GM03348 (cell line): ENCODE results near the gene KISS1R.
A peak's percentile ranks its signal among the peaks of the same experiment; 100 is the strongest.

ENCODE experiments used
- DNase-seq: peaks from one replicate; pipeline ENCODE4 v3.0.0; 2012; ENCODE audit warnings: low spot score

KISS1R gene

DNA sequence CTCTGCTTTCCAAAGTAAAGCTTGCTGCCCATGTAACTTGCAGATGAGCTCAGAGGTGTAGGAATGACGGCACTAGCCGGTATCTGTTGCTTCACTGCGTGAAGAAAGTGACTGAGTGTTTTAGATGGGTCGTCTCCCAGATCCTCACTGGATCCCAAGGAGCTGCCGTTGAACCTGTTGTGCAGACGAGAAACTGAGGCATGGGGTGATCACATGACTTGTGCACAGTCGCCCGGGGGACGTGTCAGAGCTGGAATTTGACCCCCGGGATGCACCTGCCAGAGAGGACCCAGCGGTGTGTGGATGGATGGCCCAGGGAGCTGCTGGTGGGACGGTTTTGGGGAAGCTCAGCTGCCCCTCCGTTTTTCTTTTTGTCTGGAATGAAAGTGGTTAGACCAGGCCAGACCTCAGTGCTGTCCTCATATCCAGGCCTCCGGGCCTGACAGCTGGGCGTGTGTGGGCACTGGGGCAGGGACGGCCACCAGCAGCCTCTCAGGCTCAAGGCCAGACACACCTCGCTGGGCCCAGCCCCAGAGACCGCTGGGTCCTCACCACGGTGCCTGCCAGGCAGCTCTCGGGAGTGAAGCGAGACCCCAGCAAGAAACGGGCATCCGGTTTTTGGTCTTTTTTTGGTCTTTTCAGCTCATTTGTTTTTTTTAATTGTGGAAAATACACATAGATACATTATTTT lies 21.2 kb downstream of the KISS1R start:
- DNase-seq, result no peak

DNA sequence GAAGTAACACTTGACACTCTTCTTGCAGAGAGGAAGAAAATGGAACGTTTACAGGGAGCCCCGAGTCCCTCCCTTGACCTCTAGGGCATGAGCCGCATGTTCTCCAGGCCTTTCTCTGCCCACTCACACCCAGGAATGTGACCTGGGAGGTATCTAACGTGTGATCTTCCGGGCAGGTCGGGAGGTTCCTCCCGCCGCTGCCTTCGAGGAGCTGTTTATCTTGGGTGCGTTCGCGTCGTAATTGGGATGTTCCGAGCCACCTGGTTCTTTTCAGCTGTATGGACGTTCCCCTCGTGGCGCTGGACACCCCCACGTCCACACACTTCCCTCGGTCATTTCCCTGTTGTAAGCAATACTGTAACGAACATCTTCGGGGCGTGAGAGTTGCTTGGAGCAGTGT lies 22.3 kb downstream of the KISS1R start:
- DNase-seq, result no peak

DNA sequence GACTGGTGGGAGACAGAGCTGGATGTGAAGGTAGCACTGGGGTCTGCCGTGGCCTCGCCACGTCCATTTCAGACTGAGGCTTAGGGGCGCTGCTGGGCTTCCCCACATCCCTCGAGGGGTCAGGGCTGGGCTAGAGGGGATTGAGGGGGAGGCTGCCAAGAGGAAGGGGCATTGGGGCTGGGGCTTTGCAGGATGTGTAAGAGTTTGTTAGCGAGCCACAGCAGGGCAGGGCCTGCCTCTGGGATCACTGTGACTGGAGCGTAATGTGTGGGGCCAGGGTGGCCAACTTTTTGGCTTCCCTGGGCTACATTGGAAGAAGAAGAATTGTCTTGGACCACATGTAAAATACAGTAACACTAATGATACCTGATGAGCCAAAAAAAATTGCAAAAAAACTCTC lies 22.8 kb downstream of the KISS1R start:
- DNase-seq, result no peak

DNA sequence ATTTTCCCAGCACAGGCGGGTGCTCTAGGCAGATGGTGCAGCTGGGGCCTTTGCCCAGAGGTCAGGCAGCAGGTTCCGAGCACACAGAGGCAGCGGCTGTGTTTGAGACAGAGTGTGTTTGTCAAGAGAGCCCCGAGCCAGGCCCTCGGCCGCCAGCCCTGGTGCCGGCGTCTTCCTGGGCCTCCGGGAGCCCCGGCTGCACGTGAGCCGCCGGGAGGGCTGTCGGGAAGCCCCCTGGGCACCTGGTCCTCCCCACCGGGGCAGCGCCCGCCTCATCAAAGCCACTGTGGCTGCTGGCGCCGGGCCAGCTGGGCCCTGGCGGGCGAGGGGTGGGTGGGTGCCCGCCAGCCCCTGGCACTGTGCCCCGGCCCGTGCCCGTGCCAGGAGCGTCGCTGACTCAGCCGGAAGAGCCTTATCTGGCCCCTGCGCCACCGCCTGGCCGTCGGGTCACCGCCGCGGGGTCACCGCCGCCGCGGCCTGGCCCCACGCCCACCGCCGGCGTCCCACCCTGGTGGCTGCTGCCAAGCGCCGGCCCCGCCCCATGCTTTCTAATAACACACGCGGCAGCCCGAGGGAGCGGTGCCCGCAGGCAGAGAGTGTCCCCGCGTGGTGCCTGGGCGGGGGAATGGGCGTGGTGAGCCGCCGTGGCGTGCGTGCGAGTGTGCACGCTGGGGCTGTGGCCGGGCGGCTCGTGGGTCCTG lies 23.6 kb downstream of the KISS1R start:
- DNase-seq, result no peak

DNA sequence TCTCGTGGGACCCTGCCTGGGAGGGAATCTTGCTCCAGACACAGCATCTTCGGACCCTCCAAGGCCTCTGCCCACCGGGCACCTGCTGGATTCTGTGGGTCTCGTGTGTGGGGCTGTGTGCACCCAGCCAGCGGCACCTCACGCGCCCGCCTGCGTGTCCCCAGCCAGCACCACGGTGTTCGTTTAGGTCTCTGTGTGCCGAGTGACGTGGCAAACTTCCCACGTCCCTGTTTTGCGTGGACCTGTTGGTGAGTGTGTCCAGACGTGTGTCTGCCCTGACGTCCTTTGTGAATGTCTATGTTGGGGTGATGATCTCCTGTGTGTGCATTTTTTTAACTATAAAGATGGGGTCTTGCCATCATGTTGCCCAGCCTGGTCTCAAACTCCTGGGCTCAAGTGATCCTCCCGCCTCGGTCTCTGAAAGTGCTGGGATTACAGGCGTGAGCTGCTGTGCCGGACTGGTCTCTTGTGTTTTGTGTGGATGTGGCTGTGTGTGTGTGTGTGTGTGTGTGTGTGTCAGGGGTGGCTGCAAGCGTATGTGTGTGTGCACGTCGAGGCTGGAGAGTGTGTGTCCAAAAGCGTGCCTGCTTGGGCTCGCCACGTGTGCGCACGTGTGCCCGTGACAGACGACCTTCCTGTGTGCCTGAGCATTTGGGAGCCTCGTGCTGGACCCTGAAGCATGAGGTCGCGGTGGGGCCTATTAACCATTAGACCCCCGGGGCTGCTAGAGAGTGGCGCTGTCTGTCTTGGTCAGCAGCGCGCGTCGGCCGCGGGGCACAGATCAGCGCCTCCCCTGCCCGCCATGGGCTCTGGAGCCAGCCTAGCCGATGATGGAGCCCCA lies 24.4 kb downstream of the KISS1R start:
- no peak for DNase-seq

DNA sequence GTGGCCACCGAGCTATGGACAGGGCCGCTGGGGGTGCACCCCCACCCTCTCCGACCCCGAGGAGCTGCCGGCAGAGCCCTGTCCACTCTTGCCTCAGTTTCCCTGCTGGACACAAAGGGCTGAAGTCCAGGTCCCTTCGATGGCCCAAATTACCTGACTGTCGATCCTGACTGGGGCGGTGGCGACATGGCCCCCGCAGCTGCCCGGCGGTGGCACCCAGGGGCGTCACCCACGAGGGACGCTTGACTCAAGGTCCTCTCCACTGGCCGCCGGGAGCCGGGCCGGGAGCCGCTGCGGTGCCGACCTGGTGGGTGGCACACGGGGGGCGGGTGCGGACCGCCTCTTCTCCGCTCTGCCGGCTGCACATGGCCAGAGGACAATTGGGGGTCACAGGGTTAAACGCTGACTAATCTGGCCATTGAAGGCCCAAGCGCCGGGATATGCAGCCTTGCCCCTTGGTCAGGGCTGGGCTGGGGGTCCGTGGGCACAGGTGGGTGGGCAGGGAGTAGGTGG lies 25.1 kb downstream of the KISS1R start:
- no peak for DNase-seq

DNA sequence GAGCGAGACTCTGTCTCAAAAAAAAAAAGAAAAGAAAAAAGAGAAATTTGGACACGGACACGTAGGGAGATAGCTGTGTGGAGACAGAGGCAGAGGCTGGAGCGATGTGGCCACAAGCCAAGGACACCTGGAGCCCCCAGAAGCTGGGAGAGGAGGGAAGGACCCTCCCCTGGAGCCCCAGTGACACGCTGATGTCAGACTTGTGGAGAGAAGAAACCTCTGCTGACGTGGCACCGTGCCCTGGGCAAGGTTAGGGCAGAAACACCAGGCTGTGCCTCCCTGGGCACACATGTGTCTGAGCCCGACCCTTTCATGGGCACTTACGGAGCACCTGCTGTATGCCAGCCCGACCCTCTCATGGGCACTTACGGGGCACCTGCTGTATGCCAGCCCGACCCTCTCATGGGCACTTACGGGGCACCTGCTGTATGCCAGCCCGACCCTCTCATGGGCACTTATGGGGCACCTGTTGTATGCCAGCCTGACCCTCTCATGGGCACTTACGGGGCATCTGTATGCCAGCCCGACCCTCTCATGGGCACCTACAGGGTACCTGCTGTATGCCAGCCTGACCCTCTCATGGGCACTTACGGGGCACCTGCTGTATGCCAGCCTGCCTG lies 26.5 kb downstream of the KISS1R start:
- no peak for DNase-seq

DNA sequence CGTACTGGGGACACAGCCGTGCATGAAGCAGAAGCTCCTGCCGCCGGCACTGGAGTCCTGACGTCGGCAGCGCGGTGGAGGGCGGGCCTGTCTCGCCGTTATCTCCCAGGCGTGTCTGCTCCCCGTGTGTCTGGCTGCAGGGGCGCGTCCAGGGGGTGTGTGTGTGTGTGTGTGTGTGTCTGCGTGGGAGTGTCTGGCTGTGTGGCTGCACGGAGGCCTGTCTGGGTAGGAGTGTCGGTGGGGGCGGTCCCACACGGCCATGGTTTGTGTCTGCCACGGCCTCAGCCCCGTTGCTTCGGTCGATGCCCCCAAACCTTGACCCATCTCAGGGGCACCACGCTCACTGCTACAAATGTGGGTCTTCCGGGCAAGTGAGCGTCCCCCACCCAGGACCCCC lies 27.0 kb downstream of the KISS1R start:
- DNase-seq, result no peak

DNA sequence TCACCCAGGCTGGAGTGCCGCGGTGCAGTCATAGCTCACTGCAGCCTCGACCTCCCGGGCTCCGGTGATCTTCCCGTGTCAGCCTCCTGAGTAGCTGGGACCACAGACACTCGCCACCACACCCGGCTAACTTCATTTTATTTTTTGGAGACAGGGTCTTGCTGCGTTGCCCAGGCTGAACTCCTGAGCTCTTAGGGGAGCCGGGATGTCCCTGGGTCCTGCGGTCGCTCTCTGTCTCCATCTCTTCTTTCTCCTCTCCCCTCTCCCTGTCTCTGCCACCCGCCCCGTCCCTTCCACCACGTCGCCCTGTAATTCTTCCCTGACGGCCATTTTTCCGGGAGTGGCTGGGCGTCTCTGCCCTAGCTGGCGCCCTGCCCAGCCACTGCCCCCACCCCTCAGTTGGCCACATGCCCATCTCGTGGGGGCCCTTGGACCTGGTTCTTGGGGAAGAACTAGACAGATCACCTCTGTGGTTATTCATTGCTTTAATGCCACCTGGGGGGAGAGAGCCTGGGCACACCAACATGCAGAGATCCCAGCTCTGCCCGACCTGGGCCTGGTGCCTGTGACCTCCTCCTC lies 27.6 kb downstream of the KISS1R start:
- no peak for DNase-seq

DNA sequence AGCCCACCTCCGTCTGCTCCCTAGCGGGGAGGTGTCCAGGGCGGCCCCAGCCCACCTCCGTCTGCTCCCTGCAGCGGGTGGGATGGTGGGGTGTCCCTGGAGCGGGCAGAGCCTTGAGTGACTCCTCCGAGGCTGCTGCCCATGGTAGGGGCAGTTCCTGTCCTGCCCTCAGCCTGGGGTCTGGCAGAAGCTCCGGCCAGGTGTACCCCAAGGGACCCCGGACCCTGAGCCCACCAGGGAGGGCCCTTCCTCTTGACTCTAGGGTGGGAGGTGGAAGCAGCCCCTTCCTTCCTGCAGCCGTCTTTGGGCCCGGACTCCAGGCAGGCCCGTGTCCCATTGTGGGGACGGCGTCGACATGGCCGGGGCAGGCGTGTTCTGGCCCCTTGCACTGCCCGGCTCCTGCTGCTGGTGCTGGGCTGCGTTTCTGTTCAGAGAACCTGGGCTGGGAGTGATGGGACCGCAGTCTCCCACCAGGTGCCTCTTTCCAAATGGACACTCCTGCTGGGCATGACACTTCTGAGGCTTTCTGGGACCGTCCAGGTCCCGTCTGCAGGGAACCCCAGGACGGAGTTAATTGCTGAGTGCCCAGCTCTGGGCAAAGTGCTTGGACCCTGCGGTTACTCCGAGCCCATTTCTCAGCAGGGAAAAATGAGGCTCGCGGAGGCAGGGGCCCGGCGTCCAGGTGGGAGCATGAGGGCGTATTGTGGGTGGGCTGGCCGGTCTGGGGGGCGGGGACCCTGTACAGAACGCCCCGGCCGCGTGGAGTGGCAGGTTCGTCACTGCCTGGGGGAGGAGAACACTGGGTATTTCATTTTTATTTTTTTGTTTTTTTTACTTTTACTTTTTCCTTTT lies 28.5 kb downstream of the KISS1R start:
- no peak for DNase-seq

DNA sequence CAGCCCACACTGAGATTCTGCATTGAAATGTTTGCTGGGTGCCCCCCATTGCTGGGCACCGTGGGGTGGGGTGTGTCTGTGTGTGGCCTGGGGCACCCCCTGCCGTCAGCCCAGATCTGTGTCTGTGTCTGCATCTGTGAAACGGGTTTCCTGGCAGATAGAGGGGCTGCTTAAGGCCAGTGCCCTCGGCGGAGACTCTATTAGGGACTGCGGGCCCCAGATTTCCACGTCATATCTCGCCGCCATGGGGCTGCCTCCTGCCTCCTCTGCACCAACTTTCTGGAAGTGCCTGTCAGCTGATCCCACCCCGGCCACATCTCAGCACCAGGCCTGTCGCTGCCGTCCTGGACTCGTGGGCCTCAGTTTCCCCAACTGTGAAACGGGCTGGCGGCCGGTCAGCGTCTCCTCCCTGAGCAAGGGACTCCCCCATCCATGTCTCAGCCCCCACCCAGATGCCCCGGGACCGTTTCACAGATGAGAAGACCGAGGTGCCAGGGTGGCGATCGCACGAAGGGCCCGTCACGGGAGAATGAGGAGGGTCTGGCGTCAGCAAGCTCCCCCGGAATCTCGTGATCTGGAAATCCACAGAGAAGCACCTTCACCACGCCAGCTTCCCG lies 30.1 kb downstream of the KISS1R start:
- no peak for DNase-seq

DNA sequence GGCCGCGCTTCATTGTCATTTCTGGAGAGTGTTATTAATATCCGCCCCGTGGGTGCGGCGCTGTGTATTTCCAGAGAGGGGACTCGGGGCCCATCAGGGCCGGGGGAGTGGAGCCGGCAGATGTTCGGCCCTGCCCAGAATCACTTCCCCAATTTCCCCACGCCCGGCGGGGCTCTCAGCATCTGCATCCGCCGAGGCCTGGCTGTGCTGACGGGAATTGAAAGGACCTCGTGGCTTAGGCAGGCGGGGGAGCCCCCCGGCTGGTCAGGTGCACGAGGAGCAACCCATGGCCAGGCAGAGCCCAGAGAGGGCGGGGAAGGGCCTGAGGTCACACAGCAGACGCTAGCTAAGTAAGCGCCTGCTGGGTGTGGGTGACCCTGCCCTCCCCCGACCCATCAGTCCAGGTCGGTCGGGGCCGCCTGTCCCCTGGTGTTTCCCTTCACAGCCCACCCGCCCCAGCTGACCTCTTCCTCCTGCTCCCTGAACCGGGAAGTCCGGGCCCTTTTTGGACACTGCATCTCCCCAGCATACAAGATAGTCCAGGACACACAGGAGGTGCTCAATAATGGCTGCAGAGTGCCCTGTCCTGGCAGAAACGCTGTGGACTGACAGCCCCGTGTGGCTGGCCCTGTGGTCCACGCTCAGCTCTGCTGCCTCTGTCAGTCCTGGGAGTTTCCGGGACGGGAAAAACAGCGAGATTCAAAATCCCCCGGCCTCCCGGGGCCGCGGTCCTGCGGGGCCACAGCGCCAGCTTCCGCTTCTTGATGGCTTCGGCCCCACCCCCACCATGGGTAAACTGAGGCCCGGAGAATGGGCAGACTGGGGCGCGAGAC lies 30.8 kb downstream of the KISS1R start:
- DNase-seq, result no peak

DNA sequence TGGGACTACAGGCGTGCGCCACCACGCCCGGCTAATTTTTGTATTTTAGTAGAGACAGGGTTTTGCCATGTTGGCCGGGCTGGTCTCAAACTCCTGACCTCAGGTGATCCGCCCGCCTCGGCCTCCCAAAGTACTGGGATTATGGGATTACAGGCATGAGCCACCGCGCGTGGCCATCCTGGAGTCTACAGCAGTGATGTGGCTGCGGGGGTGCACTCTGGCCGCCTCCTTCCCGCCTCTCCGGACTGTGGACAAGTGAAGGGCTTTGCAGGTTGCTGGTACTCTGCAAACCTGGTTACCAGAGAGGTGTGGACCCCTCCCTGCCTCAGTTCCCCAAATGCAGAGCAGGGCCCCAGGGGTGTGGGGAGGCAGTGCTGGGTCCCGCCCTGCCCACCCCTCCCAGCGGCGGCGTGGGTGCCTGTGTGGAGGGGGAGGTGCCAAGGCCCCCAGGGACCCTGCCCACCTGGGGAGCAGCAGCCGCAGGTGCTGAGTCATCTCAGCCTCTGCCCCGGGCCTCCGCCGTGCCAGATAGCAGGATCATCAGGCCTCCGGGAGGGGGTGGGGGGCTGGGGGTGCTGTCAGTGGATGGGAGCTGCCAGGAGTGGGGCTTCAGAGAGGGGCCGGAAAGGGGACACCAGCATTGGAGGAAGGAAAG lies 31.8 kb downstream of the KISS1R start:
- DNase-seq, result no peak

DNA sequence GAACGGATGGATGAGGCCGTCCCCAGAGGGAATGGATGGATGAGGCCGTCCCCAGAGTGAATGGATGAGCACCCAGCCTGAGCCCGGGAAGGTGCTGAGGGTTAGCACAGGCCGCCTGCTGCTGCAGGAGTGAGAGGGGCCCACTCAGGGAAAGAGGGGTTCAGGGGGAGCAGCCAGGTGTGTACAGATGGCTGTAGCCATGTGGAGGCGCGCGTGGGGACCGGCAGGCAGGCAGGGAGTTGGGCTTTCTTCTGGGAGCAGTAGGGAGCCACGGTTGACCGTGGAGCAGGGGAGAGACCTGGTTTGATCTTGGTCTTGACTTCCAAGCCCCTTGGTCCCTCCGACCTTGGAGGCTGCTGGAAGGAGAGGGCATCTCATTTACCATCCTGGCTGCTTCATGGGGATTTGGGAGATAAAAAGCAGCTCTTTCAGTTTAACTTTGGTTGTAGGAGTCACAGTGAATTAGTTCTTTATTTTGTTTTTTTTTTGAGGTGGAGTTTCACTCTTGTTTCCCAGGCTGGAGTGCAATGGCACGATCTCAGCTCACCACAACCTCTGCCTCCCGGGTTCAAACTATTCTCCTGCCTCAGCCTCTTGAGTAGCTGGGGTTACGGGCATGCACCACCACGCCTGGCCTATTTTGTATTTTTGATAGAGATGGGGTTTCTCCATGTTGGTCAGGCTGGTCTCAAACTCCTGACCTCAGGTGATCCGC lies 33.4 kb downstream of the KISS1R start:
- DNase-seq, result no peak

DNA sequence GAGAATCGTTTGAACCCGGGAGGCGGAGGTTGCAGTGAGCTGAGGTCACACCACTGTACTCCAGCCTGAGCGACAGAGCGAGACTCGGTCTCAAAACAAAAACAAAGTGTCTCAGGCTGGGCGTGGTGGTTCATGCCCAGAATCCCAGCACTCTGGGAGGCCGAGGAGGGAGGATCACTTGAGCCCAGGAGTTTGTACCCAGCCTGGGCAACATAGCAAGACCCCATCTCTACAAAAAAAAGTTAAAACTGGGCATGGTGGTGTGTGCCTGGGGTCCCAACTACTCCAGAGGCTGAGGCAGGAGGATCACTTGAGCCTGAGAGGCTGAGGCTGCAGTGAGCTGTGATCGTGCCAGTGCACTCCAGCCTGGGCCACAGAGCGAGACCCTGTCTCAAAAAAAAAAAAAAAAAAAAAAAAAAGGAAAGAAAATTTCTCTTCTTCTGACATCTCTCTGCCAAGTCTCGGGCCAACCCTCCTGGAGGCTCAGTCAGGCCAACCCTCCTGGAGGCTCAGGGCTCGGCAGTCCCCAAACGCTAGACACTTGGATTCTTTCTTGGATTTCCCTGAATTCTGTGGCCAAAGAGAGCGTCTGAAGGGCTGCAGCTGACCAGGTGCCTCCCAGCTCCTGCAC lies 35.0 kb downstream of the KISS1R start:
- no peak for DNase-seq

DNA sequence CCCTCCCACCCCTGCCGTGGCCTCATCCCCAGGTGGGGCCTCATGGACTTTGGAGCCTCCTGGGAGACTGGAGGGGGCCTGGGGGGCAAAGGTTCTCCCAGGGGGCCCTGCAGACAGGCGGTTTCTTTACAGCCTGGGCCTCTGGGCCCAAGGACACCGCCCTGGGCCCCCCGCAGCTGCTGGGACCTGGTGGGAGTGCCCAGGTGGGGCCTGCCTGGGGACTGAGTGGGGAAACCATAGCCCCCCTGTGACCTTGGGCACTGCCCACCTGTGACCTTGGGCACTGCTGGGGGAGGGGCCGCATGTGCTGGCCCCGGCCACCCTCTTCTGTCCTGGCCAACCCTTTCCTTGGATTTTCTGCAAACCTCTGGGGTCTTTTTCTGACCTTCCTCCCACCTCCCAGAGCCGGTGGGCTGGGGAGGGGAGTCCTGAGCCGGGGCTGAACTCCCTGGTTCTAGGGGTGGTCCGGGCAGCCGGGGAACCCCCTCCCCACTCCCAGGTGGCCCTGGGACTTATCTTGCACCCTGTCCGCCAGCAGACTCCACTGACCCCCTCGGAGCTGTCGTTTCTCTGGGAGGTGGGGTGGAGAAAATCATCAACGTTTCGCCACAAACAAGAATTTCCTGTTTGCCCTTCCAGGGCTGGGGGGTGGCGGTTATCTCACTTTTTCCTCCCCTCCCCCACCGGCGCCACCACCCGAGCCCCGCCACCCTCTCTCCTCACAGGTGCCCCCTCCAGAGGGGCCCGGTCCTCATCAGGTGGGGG lies 35.7 kb downstream of the KISS1R start:
- DNase-seq, result peak; percentile 48
